Liver (tissue), 3 donors: Measurements from ENCODE around the gene ZSCAN5C.

Source experiments
- CTCF ChIP-seq: fragments of 150-350 bp; IDR thresholded peaks from 2 replicates; pipeline ENCODE4 v1.5.1; 2017; ENCODE audit warnings: improper control_type of control experiment, low read depth, low read length; ENCODE audit not compliant: missing input control
- EGR1 ChIP-seq, 2 donors: IDR thresholded peaks; 2 replicates each; pipeline ENCODE4 v1.6.1; 2016 to 2018; ENCODE audit warnings: antibody characterized with exemption in 2 of 2, low read depth in 2 of 2
- HNF4G ChIP-seq: IDR thresholded peaks from 2 replicates; pipeline ENCODE4 v1.6.1; 2016; ENCODE audit warnings: antibody characterized with exemption
- donor health status: healthy.
- donor health status: healthy.

- TF ChIP-seq CTCF = peak; percentile 39
- no peak for TF ChIP-seq EGR1 (IDR thresholded peaks at IDR 0.05; ENCODE audit: low read depth in 2 of 2)
- TF ChIP-seq HNF4G = no peak
Observed at GRCh38 chr19:56253737-56254136, 51.7 kb downstream of the ZSCAN5C start.
